HepG2 (cell line): Measurements from ENCODE around the gene TGM6. TPM values are rescaled to one million over a fixed set of nuclear protein-coding genes. Genes with fewer than 3 reads are reported as not detected.
A peak's percentile ranks its signal among the peaks of the same experiment; 100 is the strongest.

Source experiments
- ATAC-seq: fragments of 200-7000 bp; cut with Tn5 transposase; 3 replicates; pipeline ENCODE4 v1.9.1; 2020; ENCODE audit warnings: mild to moderate bottlenecking, moderate library complexity
- BruUV-seq: library from RNA; stranded (reverse); fragments of 400-500 nt; replicated peaks from 2 replicates; lab custom pipeline; 2021; lab: Mats Ljungman, UMichigan
- CTCF ChIA-PET: fragments of 300-600 bp; formaldehyde crosslinking; extraction: SDS; loops from one replicate; lab custom pipeline; 2021; ENCODE audit warnings: low total read pairs, inconsistent platforms, low intra/inter-chr PET ratio; lab: Yijun Ruan, JAX
- POLR2A ChIA-PET: fragments of 350-600 bp; sonication (Branson Sonifier 250); formaldehyde crosslinking; loops from one replicate; lab custom pipeline; 2020; ENCODE audit warnings: antibody characterized with exemption, inconsistent platforms; lab: Yijun Ruan, JAX
- DNase-seq: peaks from one replicate; pipeline ENCODE4 v3.0.0-alpha.2; 2015; ENCODE audit warnings: low spot score
- FAIRE-seq: peaks from 3 replicates; lab custom pipeline; 2011; peaks lifted over from hg19 to GRCh38; lab: Jason Lieb, UNC
- H2AFZ ChIP-seq: one replicate; pipeline ENCODE4 v1.6.1; 2011; ENCODE audit warnings: low read length, inconsistent platforms
- H3K27ac ChIP-seq: fragments of 300-600 bp; 3 replicates; pipeline ENCODE4 v1.8.0; 2011; ENCODE audit warnings: mixed run types, mild to moderate bottlenecking, mixed read lengths, low read length, inconsistent platforms; ENCODE audit not compliant: insufficient read depth; ENCODE audit errors: extremely low read length
- H3K27me3 ChIP-seq, 2 experiments: fragments of 200-600 bp in 1 of 2; 2 replicates in 1 of 2; 3 replicates in 1 of 2; pipeline versions ENCODE4 v1.6.0 to v1.8.0; 2011; ENCODE audit warnings: low read length in 2 of 2, mild to moderate bottlenecking in 2 of 2, moderate library complexity in 2 of 2, inconsistent platforms in 1 of 2; ENCODE audit not compliant: insufficient read depth in 2 of 2, control insufficient read depth in 1 of 2
- H3K36me3 ChIP-seq, 2 experiments: fragments of 200-600 bp in 1 of 2; replicated peaks in 1 of 2; 2 replicates in 1 of 2; 3 replicates in 1 of 2; pipeline versions ENCODE4 v1.5.1 to v1.8.0; 2011; ENCODE audit warnings: low read length in 2 of 2, inconsistent platforms in 1 of 2; ENCODE audit not compliant: insufficient read depth in 2 of 2, control insufficient read depth in 1 of 2
- H3K4me1 ChIP-seq: 2 replicates; pipeline ENCODE4 v1.5.1; 2012; ENCODE audit warnings: low read length, inconsistent platforms; ENCODE audit not compliant: insufficient read depth
- H3K4me2 ChIP-seq: 2 replicates; pipeline ENCODE4 v1.6.0; 2011; ENCODE audit warnings: low read depth, low read length, inconsistent platforms
- H3K4me3 ChIP-seq, 3 experiments: fragments of 200-600 bp in 1 of 3; sonication (generic), shearing (Covaris generic) in 1 of 3; replicated peaks in 1 of 3; 2 replicates each; pipeline ENCODE4 v1.5.1; 2011 to 2016; ENCODE audit warnings: low read length in 3 of 3, inconsistent platforms in 2 of 3, low read depth in 2 of 3, mild to moderate bottlenecking in 2 of 3, control low read depth in 1 of 3, mixed read lengths in 1 of 3; ENCODE audit not compliant: insufficient read depth in 1 of 3
- H3K79me2 ChIP-seq: one replicate; pipeline ENCODE4 v1.6.1; 2011; ENCODE audit warnings: low read length, inconsistent platforms; ENCODE audit not compliant: insufficient read depth
- H3K9ac ChIP-seq: 2 replicates; pipeline ENCODE4 v1.6.0; 2011; ENCODE audit warnings: mild to moderate bottlenecking, low read depth, low read length, inconsistent platforms; ENCODE audit not compliant: insufficient read depth
- H3K9me3 ChIP-seq: 2 replicates; pipeline ENCODE4 v1.5.1; 2012; ENCODE audit warnings: mild to moderate bottlenecking, low read length
- H4K20me1 ChIP-seq: 2 replicates; pipeline ENCODE4 v1.6.0; 2011; ENCODE audit warnings: inconsistent platforms, mild to moderate bottlenecking, low read length, moderate library complexity; ENCODE audit not compliant: insufficient read depth
- HNF4A ChIP-seq: sonication (generic); formaldehyde crosslinking; IDR thresholded peaks from 2 replicates; pipeline ENCODE4 v1.4.0; 2020; ENCODE audit warnings: missing genetic modification reagents
- ISX ChIP-seq: sonication (generic); formaldehyde crosslinking; conservative IDR thresholded peaks from 2 replicates; pipeline ENCODE4 v1.5.0; 2020; ENCODE audit warnings: missing genetic modification reagents
- MATR3 ChIP-seq: sonication (generic); formaldehyde crosslinking; IDR thresholded peaks from 2 replicates; pipeline ENCODE4 v1.4.0; 2020; ENCODE audit warnings: missing genetic modification reagents
- RXRB ChIP-seq: IDR thresholded peaks from 2 replicates; pipeline ENCODE4 v1.6.1; 2016; ENCODE audit warnings: borderline replicate concordance, missing genetic modification reagents, missing compliant biosample characterization
- SKI ChIP-seq: fragments of 450-650 bp; IDR thresholded peaks from one replicate; pipeline ENCODE4 v1.6.1; 2018; ENCODE audit warnings: mild to moderate bottlenecking; ENCODE audit not compliant: partially characterized antibody
- ZNF713 ChIP-seq: sonication (generic); formaldehyde crosslinking; IDR thresholded peaks from 2 replicates; pipeline ENCODE4 v1.4.0; 2020; ENCODE audit warnings: mild to moderate bottlenecking, missing genetic modification reagents
- WGBS: methylation state at CpG from one replicate; pipeline ENCODE4 v1.1.6; 2017; ENCODE audit warnings: low lambda C conversion rate; 5-methylcytosine and 5-hydroxymethylcytosine counted together
- in situ Hi-C: cut with HindIII; loops from 2 replicates; pipeline ENCODE4 v1.10.0; 2017; ENCODE audit warnings: low pct_unique_long_range_greater_than_20kb; ENCODE audit not compliant: extremely low pct_ligation_motif_present
- intact Hi-C: fragments of 100-400 bp; cut with micrococcal nuclease; formaldehyde crosslinking; loops from one replicate; pipeline ENCODE4 v1.10.0; 2022; ENCODE audit not compliant: unreplicated experiment
- polyA plus RNA-seq, 8 experiments: library from polyadenylated mRNA; depleted of rRNA in 3 of 8; stranded (reverse) in 7 of 8; unstranded in 1 of 8; fragments of >200 nt; fragmentation: Illumina TruSeq in 4 of 8; extraction: Trizol in 4 of 8; gene quantifications; 2 replicates each; pipeline versions ENCODE4 v1.2.1 to v1.2.3, GENCODE V29; 2011 to 2016; ENCODE audit warnings: low read depth in 4 of 8, missing spikeins in 1 of 8, mixed read lengths in 1 of 8; ENCODE audit not compliant: insufficient read depth in 1 of 8
- total RNA-seq, 5 experiments: library from RNA; depleted of rRNA; stranded (reverse); fragments of >200 nt; fragmentation: Illumina TruSeq; extraction: Trizol; gene quantifications; 2 replicates each; pipeline ENCODE4 v1.2.3, GENCODE V29; 2016; ENCODE audit warnings: low read depth in 1 of 5
- TF ChIP-seq, protein P1 (sequence below): sonication (generic); formaldehyde crosslinking; IDR thresholded peaks from 2 replicates; pipeline ENCODE4 v1.9.0; 2021; ENCODE audit warnings: missing genetic modification reagents, mild to moderate bottlenecking, borderline replicate concordance

Gene TGM6
- total and polyA plus RNA-seq, 2 of the 13 experiments (the other 11 are each of a cell fraction or from before 2014, with no cell fraction given), result not detected

GRCh38 chr20:2387580-2387979, 6.9 kb downstream of the TGM6 start:
- POLR2A ChIA-PET, result no interaction called here
- Histone ChIP-seq H3K27me3 (peaks cover 3 to 18% of the 10 kb centered on the region in 2 experiments; a peak in 4 of 5 replicates), H4K20me1 (no peaks in the 10 kb centered on the region), H3K36me3 (no peaks in the 10 kb centered on the region), H3K9me3 (peaks cover 15% of the 10 kb centered on the region), H3K4me3 (no peak overlapping the region), H3K9ac (no peak overlapping the region), H2AFZ (no peak overlapping the region), H3K79me2 (no peaks in the 10 kb centered on the region), H3K4me2 (no peak overlapping the region), H3K27ac (no peak overlapping the region), H3K4me1 (no peaks in the 10 kb centered on the region)
- BruUV-seq, result no TSS peak
- intact Hi-C loops (loop anchor here (1.0 kb wide), 1 partner anchor 65 kb away; no protein-coding TSS in a partner anchor), in situ Hi-C loops (no loop called here)
- 15% methylated on average over 4 of the region's 4 CpGs for WGBS
- FAIRE-seq (no peak), ATAC-seq (peak; percentile 19; the same call in 2 of the 3 replicates), DNase-seq (no peak)
- CTCF ChIA-PET, result interaction anchor here (1.9 kb wide), 1 partner anchor 67 kb away, joined by 9 read pairs; no protein-coding TSS in a partner anchor
- TF ChIP-seq MATR3, result no peak
- no peak for TF ChIP-seq HNF4A
- TF ChIP-seq RXRB (CRISPR knock-in tag), result no peak
- TF ChIP-seq ZNF713 (CRISPR knock-in tag), result no peak
- TF ChIP-seq, protein P1, sequence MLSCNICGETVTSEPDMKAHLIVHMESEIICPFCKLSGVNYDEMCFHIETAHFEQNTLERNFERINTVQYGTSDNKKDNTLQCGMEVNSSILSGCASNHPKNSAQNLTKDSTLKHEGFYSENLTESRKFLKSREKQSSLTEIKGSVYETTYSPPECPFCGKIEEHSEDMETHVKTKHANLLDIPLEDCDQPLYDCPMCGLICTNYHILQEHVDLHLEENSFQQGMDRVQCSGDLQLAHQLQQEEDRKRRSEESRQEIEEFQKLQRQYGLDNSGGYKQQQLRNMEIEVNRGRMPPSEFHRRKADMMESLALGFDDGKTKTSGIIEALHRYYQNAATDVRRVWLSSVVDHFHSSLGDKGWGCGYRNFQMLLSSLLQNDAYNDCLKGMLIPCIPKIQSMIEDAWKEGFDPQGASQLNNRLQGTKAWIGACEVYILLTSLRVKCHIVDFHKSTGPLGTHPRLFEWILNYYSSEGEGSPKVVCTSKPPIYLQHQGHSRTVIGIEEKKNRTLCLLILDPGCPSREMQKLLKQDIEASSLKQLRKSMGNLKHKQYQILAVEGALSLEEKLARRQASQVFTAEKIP (CRISPR knock-in tag), result no peak
- no peak for TF ChIP-seq ISX (CRISPR knock-in tag)
- TF ChIP-seq SKI, result no peak
